Measurements from ENCODE around the gene KIFC3. TPM values are rescaled to one million over a fixed set of nuclear protein-coding genes. Genes with fewer than 3 reads are reported as not detected.

Gene KIFC3
- total RNA-seq, 4 donors from 2014 or later = 3.2 to 44.2 (median 17.4) TPM

- Histone ChIP-seq H3K36me3 (no peaks in the 10 kb centered on the region), H3K4me3 (no peak overlapping the region), H3K27ac (peak overlapping the region; percentile 41 to 53), H3K4me1 (peaks cover 0 to 7% of the 10 kb centered on the region in 2 donors), H3K9me3 (no peaks in the 10 kb centered on the region), H3K27me3 (no peaks in the 10 kb centered on the region)
- peak; percentile 65 to 71 for DNase-seq
- intact Hi-C loops (cut with DNase I; ENCODE audit: low total_unique reads) = no loop called here
- TF ChIP-seq CTCF (IDR thresholded peaks at IDR 0.05) (no peak), POLR2A (IDR thresholded peaks at IDR 0.05) (no peak)
Observed at GRCh38 chr16:57786632-57787518, 15.4 kb downstream of the KIFC3 start.

DNA sequence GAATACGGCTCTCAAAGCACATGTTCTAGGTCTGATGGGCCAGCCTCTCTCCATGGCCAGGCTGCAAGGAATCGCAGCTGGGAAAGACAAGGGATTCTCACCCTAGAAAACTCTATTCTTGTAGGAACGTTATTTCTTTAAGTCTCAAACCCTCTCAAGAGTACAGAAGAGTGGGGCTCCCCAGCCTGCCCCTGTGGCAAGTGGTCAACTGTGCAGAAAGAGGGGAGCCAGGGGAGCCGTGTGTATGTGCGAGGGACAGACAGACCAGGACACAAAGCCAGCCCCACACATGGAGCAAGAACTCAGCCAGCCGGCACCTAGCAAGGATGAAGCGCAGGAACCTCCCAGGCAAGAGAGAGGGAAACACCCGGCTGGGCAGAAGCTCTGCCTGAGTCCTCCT is 16.4 kb downstream of the KIFC3 start:
- no peak for TF ChIP-seq POLR2A (IDR thresholded peaks at IDR 0.05)
- H3K36me3 ChIP-seq = no peaks in the 10 kb centered on the region
- H3K9me3 ChIP-seq = no peaks in the 10 kb centered on the region
- H3K27me3 ChIP-seq = no peaks in the 10 kb centered on the region
- intact Hi-C loops (cut with DNase I; ENCODE audit: low total_unique reads) = no loop called here
- H3K4me3 ChIP-seq = no peak overlapping the region
- H3K4me1 ChIP-seq = peaks cover 0 to 7% of the 10 kb centered on the region in 2 donors
- DNase-seq = no peak
- peak overlapping the region; percentile 8 to 53 for H3K27ac ChIP-seq

DNA sequence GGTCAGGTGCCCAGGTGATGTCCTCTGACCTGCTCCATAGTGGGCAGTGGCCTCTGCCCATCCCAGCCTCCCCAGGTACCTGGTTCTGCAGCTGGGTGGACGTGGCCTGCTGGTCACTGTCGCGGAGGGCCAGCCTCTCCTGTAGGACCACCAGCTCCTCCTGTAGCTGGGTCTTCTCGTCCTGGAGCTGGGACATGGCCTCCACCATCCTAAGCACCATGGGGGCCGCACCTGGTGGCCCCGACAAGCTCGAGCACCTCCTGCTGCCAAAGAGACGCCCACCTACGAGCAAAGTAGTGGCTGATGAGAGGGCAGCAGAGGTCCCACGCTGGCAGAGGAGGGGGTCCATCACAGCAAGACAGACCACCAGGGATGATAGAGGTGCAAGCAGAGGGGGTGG is 16.9 kb downstream of the KIFC3 start:
- intact Hi-C loops (cut with DNase I; ENCODE audit: low total_unique reads) = no loop called here
- no peak overlapping the region for H3K27ac ChIP-seq
- H3K4me1 ChIP-seq = peaks cover 0 to 7% of the 10 kb centered on the region in 2 donors
- no peaks in the 10 kb centered on the region for H3K27me3 ChIP-seq
- DNase-seq = no peak
- no peak for TF ChIP-seq POLR2A (IDR thresholded peaks at IDR 0.05)
- no peak for TF ChIP-seq CTCF (IDR thresholded peaks at IDR 0.05)
- H3K4me3 ChIP-seq = no peak overlapping the region
- no peaks in the 10 kb centered on the region for H3K36me3 ChIP-seq
- H3K9me3 ChIP-seq = no peaks in the 10 kb centered on the region

- Histone ChIP-seq H3K27ac (no peak overlapping the region), H3K4me1 (peaks cover 0 to 7% of the 10 kb centered on the region in 2 donors), H3K9me3 (no peaks in the 10 kb centered on the region), H3K27me3 (no peaks in the 10 kb centered on the region), H3K36me3 (no peaks in the 10 kb centered on the region), H3K4me3 (no peak overlapping the region)
- TF ChIP-seq CTCF (IDR thresholded peaks at IDR 0.05) (no peak), POLR2A (IDR thresholded peaks at IDR 0.05) (no peak)
- DNase-seq = no peak
- intact Hi-C loops (cut with DNase I; ENCODE audit: low total_unique reads) = no loop called here
Observed at GRCh38 chr16:57784334-57784733, 18.0 kb downstream of the KIFC3 start.

- no peak overlapping the region for H3K4me3 ChIP-seq
- DNase-seq = no peak
- H3K4me1 ChIP-seq = peaks cover 0 to 7% of the 10 kb centered on the region in 2 donors
- TF ChIP-seq POLR2A (IDR thresholded peaks at IDR 0.05) = no peak
- TF ChIP-seq CTCF (IDR thresholded peaks at IDR 0.05) = no peak
- no peaks in the 10 kb centered on the region for H3K36me3 ChIP-seq
- H3K27me3 ChIP-seq = no peaks in the 10 kb centered on the region
- H3K9me3 ChIP-seq = no peaks in the 10 kb centered on the region
- no peak overlapping the region for H3K27ac ChIP-seq
- intact Hi-C loops (cut with DNase I; ENCODE audit: low total_unique reads) = no loop called here
Observed at GRCh38 chr16:57783883-57784282, 18.4 kb downstream of the KIFC3 start.

Measured in uterus (tissue), 4 donors.